OCI-LY7 (cell line): ENCODE data around the gene MIPEP. TPM values are rescaled to one million over a fixed set of nuclear protein-coding genes. Genes with fewer than 3 reads are reported as not detected.

ENCODE experiments used
- BruUV-seq: library from RNA; stranded (reverse); fragments of 400-500 nt; replicated peaks from 2 replicates; lab custom pipeline; 2021; lab: Mats Ljungman, UMichigan
- CTCF ChIA-PET: fragments of 300-600 bp; sonication (Branson Sonifier 250); formaldehyde crosslinking; loops from one replicate; lab custom pipeline; 2022; ENCODE audit warnings: antibody characterized with exemption; ENCODE audit not compliant: unreplicated experiment; lab: Charles Lee
- POLR2A ChIA-PET: fragments of 300-600 bp; sonication (Branson Sonifier 250); formaldehyde crosslinking; loops from one replicate; lab custom pipeline; 2022; ENCODE audit warnings: antibody characterized with exemption; lab: Charles Lee
- DNase-seq: peaks from one replicate; pipeline ENCODE4 v3.0.0-alpha.2; 2015; ENCODE audit warnings: low spot score
- H2AFZ ChIP-seq: fragments of 200-600 bp; sonication (generic), shearing (Covaris generic); 2 replicates; pipeline ENCODE4 v1.6.1; 2014; ENCODE audit warnings: mild to moderate bottlenecking, antibody characterized with exemption, low read length, moderate library complexity
- H3K27ac ChIP-seq: fragments of 200-600 bp; sonication (generic); 2 replicates; pipeline ENCODE4 v1.5.1; 2014; ENCODE audit warnings: mixed run types, low read depth, mild to moderate bottlenecking, moderate library complexity, low read length, inconsistent platforms; ENCODE audit not compliant: poor library complexity, severe bottlenecking
- H3K36me3 ChIP-seq: fragments of 200-600 bp; sonication (generic); 2 replicates; pipeline ENCODE4 v1.6.1; 2014; ENCODE audit warnings: mild to moderate bottlenecking, antibody characterized with exemption, low read length, moderate library complexity, mixed read lengths; ENCODE audit not compliant: insufficient read depth
- H3K4me1 ChIP-seq: fragments of 200-600 bp; sonication (generic); 2 replicates; pipeline ENCODE4 v1.5.1; 2014; ENCODE audit warnings: mild to moderate bottlenecking, low read length; ENCODE audit not compliant: insufficient read depth, poor library complexity, severe bottlenecking
- H3K4me2 ChIP-seq: fragments of 200-600 bp; sonication (generic); 2 replicates; pipeline ENCODE4 v1.6.1; 2014; ENCODE audit warnings: mild to moderate bottlenecking, low read length
- H3K4me3 ChIP-seq: fragments of 200-600 bp; sonication (generic); 2 replicates; pipeline ENCODE4 v1.5.1; 2014; ENCODE audit warnings: mild to moderate bottlenecking, low read depth, low read length; ENCODE audit not compliant: poor library complexity, severe bottlenecking
- H3K79me2 ChIP-seq: fragments of 200-600 bp; sonication (generic); 2 replicates; pipeline ENCODE4 v1.6.1; 2016; ENCODE audit warnings: low read depth, mild to moderate bottlenecking, low read length, moderate library complexity, mixed read lengths; ENCODE audit not compliant: insufficient read depth
- H3K9me2 ChIP-seq: fragments of 200-600 bp; sonication (generic); 2 replicates; pipeline ENCODE4 v1.6.1; 2016; ENCODE audit warnings: mild to moderate bottlenecking, low read length, mixed read lengths; ENCODE audit not compliant: insufficient read depth
- H3K9me3 ChIP-seq: fragments of 200-600 bp; sonication (generic); 2 replicates; pipeline ENCODE4 v1.6.1; 2014; ENCODE audit warnings: mild to moderate bottlenecking, mixed run types, low read length, mixed read lengths
- H4K20me1 ChIP-seq: fragments of 200-600 bp; sonication (generic); 2 replicates; pipeline ENCODE4 v1.6.1; 2014; ENCODE audit warnings: mild to moderate bottlenecking, antibody characterized with exemption, low read length, moderate library complexity, mixed read lengths; ENCODE audit not compliant: insufficient read depth
- CTCF ChIP-seq: fragments of 200-600 bp; sonication (generic); conservative IDR thresholded peaks from 2 replicates; pipeline ENCODE4 v1.5.1; 2014; ENCODE audit warnings: mild to moderate bottlenecking, antibody characterized with exemption, low read length, moderate library complexity, mixed read lengths
- EZH2phosphoT487 ChIP-seq: fragments of 200-600 bp; sonication (generic); IDR thresholded peaks from 2 replicates; pipeline ENCODE4 v1.6.1; 2018; ENCODE audit warnings: low read depth, borderline replicate concordance, mild to moderate bottlenecking, mixed run types, antibody characterized with exemption, low read length, moderate library complexity, mixed read lengths
- intact Hi-C: fragments of 100-400 bp; cut with micrococcal nuclease; formaldehyde crosslinking; loops from one replicate; pipeline ENCODE4 v1.10.0; 2022; ENCODE audit not compliant: unreplicated experiment
- total RNA-seq, 2 experiments: library from RNA; depleted of rRNA in 1 of 2; stranded (reverse); fragments of >200 nt in 1 of 2; shearing (Covaris generic) in 1 of 2; gene quantifications; 2 replicates each; pipeline ENCODE4 v1.2.3, GENCODE V29; 2014 to 2022

The MIPEP gene
- total RNA-seq, 2 experiments from 2014 or later, result 13.5 to 15.7 TPM

DNA sequence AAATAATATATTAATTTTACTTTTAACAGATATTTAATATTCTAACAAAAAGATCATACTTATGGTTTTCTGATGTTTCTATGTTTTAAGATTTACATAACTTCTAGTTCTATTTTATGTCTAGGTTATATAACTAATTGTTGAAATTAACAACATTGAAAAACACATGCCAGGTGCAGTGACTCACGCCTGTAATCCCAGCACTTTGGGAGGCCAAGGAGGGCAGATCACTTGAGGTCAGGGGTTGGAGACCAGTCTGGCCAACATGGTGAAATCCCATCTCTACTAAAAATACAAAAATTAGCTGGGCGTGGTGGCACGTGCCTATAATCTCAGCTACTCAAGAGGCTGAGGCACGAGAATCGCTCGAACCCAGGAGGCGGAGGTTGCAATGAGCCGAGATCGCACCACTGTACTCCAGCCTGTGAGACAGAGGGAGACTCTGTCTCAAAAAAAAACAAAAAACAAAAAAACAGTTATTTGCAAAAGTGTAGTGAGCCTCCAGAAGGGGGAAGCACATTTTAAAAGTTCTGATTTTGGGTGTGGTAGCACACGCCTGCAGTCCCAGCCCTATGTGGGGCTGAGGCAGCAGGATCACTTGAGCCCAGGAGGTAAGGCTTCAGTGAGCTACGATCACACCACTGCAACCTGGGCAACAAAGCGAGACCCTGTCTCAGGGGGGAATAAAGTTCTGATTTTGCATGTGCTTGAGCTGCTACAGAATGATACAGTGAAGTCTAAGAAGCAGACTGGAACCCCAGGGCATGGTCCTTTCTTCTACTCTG is 18.7 kb downstream of the MIPEP start:
- H2AFZ ChIP-seq, result no peak overlapping the region
- CTCF ChIA-PET, result no interaction called here
- H3K4me2 ChIP-seq, result no peak overlapping the region

DNA sequence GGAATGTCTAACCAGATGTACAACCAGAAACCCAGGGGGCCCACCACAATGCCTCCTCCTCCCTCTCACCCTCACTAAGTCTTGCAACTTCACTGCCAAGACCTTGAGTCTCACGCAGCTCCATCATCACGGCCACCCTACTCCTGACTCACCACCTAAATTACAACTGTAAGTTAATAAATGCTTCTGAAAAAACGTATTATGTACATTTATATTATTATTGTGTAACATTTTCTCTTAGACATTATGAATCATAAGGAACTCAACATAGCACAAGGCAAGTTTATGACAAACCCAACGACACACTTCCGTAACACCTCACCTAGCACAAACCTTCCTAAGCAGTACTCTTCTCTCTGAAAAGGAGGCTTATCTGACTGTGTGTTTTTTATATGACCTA is 20.7 kb downstream of the MIPEP start:
- Histone ChIP-seq H3K36me3 (no peaks in the 10 kb centered on the region), H3K4me1 (no peaks in the 10 kb centered on the region), H4K20me1 (no peaks in the 10 kb centered on the region), H3K9me3 (no peaks in the 10 kb centered on the region), H3K79me2 (no peaks in the 10 kb centered on the region), H2AFZ (no peak overlapping the region), H3K27ac (no peak overlapping the region), H3K4me2 (no peak overlapping the region), H3K4me3 (no peak overlapping the region), H3K9me2 (no peaks in the 10 kb centered on the region)
- no TSS peak for BruUV-seq
- POLR2A ChIA-PET, result interaction anchor here (0.7 to 1.9 kb wide), 4 partner anchors 11 to 57 kb away, joined by 3 to 5 read pairs (median 4); no protein-coding TSS in a partner anchor
- no peak for TF ChIP-seq CTCF
- TF ChIP-seq EZH2phosphoT487, result no peak
- CTCF ChIA-PET, result no interaction called here
- DNase-seq, result no peak
- intact Hi-C loops, result no loop called here

More for the DNA sequence above, 18.7 kb downstream of the MIPEP start:
- H3K9me2 ChIP-seq, result no peaks in the 10 kb centered on the region
- H3K4me3 ChIP-seq, result no peak overlapping the region
- H3K4me1 ChIP-seq, result no peaks in the 10 kb centered on the region
- TF ChIP-seq EZH2phosphoT487 (no peak), CTCF (no peak)
- POLR2A ChIA-PET, result interaction anchor here (0.7 kb wide), 1 partner anchor 10 kb away, joined by 3 read pairs; no protein-coding TSS in a partner anchor
- DNase-seq, result peak; percentile 19
- BruUV-seq, result no TSS peak
- no peak overlapping the region for H3K27ac ChIP-seq
- no peaks in the 10 kb centered on the region for H3K9me3 ChIP-seq
- no peaks in the 10 kb centered on the region for H4K20me1 ChIP-seq
- intact Hi-C loops, result loop anchor here (1.0 to 10.0 kb wide), 5 partner anchors 155 to 464 kb away; no protein-coding TSS in a partner anchor
- no peaks in the 10 kb centered on the region for H3K79me2 ChIP-seq
- no peaks in the 10 kb centered on the region for H3K36me3 ChIP-seq

GRCh38 chr13:23867027-23867491 is 22.1 kb downstream of the MIPEP start:
- Histone ChIP-seq H3K9me2 (no peaks in the 10 kb centered on the region), H3K4me1 (no peaks in the 10 kb centered on the region), H3K4me2 (no peak overlapping the region), H3K9me3 (no peaks in the 10 kb centered on the region), H4K20me1 (no peaks in the 10 kb centered on the region), H3K36me3 (no peaks in the 10 kb centered on the region), H3K27ac (no peak overlapping the region), H2AFZ (no peak overlapping the region), H3K79me2 (no peaks in the 10 kb centered on the region), H3K4me3 (no peak overlapping the region)
- intact Hi-C loops, result no loop called here
- no peak for TF ChIP-seq EZH2phosphoT487
- no peak for TF ChIP-seq CTCF
- BruUV-seq, result no TSS peak
- DNase-seq, result no peak
- ChIA-PET POLR2A (no interaction called here), CTCF (no interaction called here)
